ENCODE data around the gene CNNM3. TPM values are rescaled to one million over a fixed set of nuclear protein-coding genes. Genes with fewer than 3 reads are reported as not detected.

The CNNM3 gene
- total RNA-seq, 1 donor from 2014 or later = 6.1 TPM

DNA sequence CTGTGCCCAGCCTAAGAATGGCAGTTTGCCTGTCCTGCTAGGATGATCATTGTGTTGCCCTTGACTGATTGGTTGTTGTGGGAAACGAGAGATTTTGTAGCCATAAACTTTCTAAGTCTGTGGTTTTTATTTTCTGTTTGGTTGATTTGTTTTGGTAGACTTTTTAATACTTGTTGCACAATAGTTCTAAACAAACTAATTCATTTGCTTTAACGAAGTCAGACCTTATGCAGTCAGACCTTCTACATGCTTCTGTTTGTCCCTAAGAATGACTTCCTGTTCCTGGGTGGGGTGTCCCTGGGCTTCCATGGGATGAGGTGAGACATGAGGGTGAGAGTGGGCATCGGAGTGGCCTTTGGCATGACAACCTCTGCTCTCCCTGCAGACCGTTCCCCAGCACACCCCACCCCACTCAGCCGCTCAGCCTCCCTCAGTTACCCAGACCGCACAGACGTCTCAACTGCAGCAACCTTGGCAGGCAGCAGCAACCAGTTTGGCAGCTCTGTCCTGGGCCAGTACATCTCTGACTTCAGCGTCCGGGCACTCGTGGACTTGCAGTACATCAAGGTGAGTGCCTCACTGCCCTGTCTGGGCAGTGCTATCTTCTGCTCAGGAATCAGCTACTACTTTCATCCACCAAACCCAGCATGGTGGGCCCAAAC is 7.8 kb upstream of the CNNM3 start:
- TF ChIP-seq, protein P1, sequence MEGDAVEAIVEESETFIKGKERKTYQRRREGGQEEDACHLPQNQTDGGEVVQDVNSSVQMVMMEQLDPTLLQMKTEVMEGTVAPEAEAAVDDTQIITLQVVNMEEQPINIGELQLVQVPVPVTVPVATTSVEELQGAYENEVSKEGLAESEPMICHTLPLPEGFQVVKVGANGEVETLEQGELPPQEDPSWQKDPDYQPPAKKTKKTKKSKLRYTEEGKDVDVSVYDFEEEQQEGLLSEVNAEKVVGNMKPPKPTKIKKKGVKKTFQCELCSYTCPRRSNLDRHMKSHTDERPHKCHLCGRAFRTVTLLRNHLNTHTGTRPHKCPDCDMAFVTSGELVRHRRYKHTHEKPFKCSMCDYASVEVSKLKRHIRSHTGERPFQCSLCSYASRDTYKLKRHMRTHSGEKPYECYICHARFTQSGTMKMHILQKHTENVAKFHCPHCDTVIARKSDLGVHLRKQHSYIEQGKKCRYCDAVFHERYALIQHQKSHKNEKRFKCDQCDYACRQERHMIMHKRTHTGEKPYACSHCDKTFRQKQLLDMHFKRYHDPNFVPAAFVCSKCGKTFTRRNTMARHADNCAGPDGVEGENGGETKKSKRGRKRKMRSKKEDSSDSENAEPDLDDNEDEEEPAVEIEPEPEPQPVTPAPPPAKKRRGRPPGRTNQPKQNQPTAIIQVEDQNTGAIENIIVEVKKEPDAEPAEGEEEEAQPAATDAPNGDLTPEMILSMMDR (IDR thresholded peaks at IDR 0.05; ENCODE audit: insufficient read depth, low read length, severe bottlenecking) = no peak
- no peaks in the 10 kb centered on the region for H3K27me3 ChIP-seq (ENCODE audit: control insufficient read depth, insufficient read depth, low read length)
- DNase-seq (ENCODE audit: low read depth) = no peak
- H3K36me3 ChIP-seq (ENCODE audit: control insufficient read depth, insufficient read depth, low read length) = peaks cover 1% of the 10 kb centered on the region
- H3K4me3 ChIP-seq (ENCODE audit: low read depth, low read length) = no peak overlapping the region
- FAIRE-seq = no peak

DNA sequence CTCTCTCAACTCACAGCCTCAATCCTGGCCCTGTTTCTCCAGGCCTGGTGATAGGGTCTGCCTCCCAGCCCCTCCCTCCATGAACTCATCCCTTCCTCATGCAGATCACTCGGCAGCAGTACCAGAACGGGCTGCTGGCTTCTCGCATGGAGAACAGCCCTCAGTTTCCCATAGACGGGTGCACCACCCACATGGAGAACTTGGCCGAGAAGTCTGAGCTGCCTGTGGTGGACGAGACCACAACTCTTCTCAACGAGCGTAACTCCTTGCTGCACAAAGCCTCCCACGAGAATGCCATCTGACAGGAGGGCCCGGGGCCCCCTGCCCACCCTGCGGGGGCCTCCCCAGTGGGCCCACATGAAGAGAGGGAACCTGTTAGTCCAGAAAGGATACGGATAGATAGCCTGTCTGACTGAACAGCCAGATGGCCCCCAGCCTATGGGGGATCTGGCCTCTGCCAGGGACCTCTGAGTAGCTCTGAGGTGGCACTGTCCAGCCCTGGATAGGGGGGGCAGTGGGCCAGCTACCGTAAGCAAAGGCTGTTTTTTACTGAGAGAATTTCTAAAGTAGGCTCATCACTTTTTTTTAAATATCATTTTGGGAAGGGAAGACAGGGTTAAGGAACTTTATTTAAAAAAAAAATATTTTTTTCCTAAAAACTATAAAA is 6.7 kb upstream of the CNNM3 start:
- H3K4me3 ChIP-seq (ENCODE audit: low read depth, low read length) = no peak overlapping the region
- no peaks in the 10 kb centered on the region for H3K27me3 ChIP-seq (ENCODE audit: control insufficient read depth, insufficient read depth, low read length)
- DNase-seq (ENCODE audit: low read depth) = no peak
- peaks cover 1% of the 10 kb centered on the region for H3K36me3 ChIP-seq (ENCODE audit: control insufficient read depth, insufficient read depth, low read length)
- TF ChIP-seq, protein P1 (IDR thresholded peaks at IDR 0.05; ENCODE audit: insufficient read depth, low read length, severe bottlenecking) = no peak
- no peak for FAIRE-seq

DNA sequence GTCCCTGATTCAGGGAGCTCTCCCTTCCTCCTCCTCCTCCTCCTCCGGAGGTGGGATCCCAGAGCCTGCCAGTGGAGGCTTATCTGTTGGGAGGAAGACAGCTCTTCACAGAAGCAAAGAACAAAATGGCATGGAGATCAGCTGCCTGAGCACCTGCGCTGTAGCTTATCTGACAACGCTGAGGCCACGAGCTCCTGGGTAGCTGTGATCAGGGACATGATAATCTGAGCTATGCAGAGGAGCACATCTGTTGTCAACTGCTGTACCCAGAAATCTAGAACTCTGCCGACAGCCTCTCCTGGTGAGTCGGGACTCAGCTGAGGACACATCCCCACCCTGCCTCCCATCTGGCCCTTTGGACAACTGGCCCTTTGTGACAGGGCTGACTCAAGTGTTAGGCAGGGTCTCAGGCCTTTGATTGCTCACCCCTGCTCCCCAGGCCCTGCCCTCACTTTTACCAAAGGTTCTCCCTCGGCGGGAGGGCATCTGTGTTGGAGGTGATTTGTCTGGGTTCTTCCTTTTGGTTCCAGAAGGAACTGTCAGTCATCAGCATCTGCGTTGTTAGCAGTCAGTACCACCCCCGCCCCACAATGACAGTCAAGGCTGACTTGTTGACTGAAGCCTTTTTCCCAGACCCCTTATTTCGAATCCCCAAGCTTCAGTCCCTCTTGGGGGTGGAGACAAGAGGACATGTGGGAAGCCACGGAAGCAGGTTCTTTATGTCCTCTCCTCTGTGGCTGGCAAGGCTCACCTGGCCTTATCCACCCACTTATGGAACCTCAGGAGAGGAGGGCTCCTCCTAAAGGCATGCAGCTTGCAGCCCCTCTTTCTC is 5.9 kb upstream of the CNNM3 start:
- TF ChIP-seq, protein P1 (IDR thresholded peaks at IDR 0.05; ENCODE audit: insufficient read depth, low read length, severe bottlenecking) = no peak
- H3K36me3 ChIP-seq (ENCODE audit: control insufficient read depth, insufficient read depth, low read length) = peaks cover 1% of the 10 kb centered on the region
- FAIRE-seq = no peak
- H3K27me3 ChIP-seq (ENCODE audit: control insufficient read depth, insufficient read depth, low read length) = no peaks in the 10 kb centered on the region
- H3K4me3 ChIP-seq (ENCODE audit: low read depth, low read length) = no peak overlapping the region
- DNase-seq (ENCODE audit: low read depth) = no peak

DNA sequence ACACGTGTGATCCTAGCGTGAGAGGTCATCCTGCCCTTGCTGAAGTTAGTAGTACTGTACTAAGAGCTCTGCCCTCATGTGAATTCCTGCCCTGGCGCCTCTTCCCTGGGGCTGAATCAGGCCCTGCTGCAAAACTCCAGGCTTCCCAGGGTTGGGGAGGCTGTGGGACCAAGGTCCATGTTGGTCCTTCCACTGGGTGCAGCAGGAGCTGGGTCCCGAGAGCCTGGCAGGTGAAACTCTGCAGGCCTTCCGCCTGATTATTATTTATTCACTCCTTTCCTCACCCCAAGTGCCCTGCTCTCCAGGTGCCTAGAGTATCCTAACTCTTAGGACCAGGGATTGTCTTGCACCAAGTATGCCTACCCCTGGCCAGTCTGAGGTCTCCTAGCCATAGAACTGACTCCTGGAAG is 5.3 kb upstream of the CNNM3 start:
- no peaks in the 10 kb centered on the region for H3K27me3 ChIP-seq (ENCODE audit: control insufficient read depth, insufficient read depth, low read length)
- H3K4me3 ChIP-seq (ENCODE audit: low read depth, low read length) = no peak overlapping the region
- FAIRE-seq (no peak), DNase-seq (ENCODE audit: low read depth) (no peak)
- TF ChIP-seq, protein P1 (IDR thresholded peaks at IDR 0.05; ENCODE audit: insufficient read depth, low read length, severe bottlenecking) = no peak
- peaks cover 1% of the 10 kb centered on the region for H3K36me3 ChIP-seq (ENCODE audit: control insufficient read depth, insufficient read depth, low read length)

GRCh38 chr2:96811917-96812316 is 4.2 kb upstream of the CNNM3 start:
- no peak overlapping the region for H3K4me3 ChIP-seq (ENCODE audit: low read depth, low read length)
- no peaks in the 10 kb centered on the region for H3K27me3 ChIP-seq (ENCODE audit: control insufficient read depth, insufficient read depth, low read length)
- DNase-seq (ENCODE audit: low read depth) (no peak), FAIRE-seq (no peak)
- peaks cover 1% of the 10 kb centered on the region for H3K36me3 ChIP-seq (ENCODE audit: control insufficient read depth, insufficient read depth, low read length)
- TF ChIP-seq, protein P1 (IDR thresholded peaks at IDR 0.05; ENCODE audit: insufficient read depth, low read length, severe bottlenecking) = no peak
